Measurements from ENCODE around the gene ANO7. TPM values are rescaled to one million over a fixed set of nuclear protein-coding genes. Genes with fewer than 3 reads are reported as not detected.
A peak's percentile ranks its signal among the peaks of the same experiment; 100 is the strongest.

ANO7 gene
- total RNA-seq, 1 donor from 2014 or later = 0.16 TPM

- no peak for DNase-seq
Observed at GRCh38 chr2:241208058-241208457, 19.6 kb downstream of the ANO7 start.

DNA sequence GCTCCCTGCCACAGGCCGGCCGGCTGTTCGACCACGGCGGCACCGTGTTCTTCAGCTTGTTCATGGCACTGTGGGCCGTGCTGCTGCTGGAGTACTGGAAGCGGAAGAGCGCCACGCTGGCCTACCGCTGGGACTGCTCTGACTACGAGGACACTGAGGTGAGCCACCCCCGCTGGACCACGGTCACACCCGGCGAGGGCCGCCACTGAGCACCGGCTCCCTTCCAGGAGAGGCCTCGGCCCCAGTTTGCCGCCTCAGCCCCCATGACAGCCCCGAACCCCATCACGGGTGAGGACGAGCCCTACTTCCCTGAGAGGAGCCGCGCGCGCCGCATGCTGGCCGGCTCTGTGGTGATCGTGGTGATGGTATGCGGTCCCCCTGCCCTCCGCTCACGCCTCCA lies 20.8 kb downstream of the ANO7 start:
- no peak for DNase-seq

DNA sequence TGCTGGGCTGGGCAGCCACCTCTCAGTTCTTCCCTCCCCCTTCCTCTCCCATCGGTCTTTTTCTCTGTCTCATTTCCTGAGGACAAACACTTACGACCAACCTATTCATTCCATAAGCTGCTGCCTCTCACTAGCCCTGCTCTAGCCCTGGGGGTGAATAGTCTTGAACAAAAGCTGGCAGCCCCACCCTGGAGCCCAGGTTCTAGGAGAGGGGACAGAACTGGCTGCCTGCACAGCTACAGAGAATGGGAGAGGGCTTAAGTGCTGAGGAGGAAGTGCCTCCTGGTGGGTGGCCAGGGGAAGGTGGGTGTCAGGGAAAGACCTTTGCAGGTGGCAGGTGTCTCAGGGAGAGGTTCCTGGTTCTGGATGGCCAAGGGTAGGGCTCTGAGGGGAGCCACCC lies 22.8 kb downstream of the ANO7 start:
- no peak for DNase-seq

- DNase-seq = no peak
Observed at GRCh38 chr2:241213041-241213440, 24.6 kb downstream of the ANO7 start.

DNA sequence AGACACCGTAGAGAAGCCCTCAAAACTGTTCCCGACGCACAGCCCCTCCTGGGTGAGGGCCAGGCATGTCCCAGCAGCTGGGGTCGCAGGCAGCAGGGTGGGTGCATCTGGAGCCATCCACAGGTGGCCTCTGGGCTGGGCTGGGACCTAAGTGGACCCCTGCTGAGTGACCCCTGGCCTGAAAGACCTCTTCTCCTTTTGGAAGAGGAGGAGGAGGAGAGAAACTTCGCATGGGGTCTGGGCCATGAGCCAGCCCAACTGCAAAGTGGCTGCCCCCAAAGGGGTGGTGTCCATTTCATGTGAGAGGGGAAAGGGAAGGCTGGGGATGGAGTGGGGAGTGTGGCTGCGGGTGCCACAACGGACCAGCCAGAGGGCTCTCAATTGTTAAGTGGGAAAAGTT lies 25.1 kb downstream of the ANO7 start:
- DNase-seq = no peak

DNA sequence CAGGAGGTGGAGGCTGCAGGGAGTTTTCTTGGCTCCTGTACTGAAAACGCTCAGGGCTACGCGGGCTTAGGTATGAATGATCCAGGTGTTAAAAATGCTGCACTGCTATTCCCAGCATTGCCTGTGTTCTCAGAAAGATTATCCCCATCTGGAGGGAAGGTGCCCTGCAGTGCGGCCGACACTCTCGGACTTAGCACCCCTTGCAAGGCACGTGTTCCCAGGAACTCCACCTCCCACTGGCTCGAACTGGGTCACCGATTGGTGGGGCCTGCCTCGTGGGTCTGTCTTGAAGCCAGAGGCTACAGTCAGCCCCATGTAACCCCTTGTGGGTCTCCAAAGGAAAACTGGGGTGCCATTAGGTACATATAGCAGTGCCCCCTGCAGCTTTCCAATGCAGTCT lies 25.7 kb downstream of the ANO7 start:
- no peak for DNase-seq

DNA sequence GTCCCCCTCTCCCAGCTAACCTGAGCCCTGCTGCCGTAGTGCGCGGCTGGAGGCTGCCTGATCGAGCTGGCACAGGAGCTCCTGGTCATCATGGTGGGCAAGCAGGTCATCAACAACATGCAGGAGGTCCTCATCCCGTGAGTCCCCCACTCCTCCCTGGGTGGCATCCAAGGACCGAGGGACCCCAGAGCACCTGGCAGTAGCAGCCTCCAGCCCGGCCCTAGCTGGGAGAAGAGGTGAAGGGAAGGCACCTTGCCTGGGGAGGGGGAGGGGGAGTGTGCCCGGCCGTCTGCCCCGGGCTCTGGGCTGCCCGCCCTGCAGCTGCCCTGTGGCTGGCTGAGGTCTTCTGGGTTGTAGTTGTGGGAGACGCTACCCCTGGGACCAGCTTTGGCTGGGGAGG lies 26.3 kb downstream of the ANO7 start:
- no peak for DNase-seq

- DNase-seq = no peak
Observed at GRCh38 chr2:241215421-241215820, 26.9 kb downstream of the ANO7 start.

DNA sequence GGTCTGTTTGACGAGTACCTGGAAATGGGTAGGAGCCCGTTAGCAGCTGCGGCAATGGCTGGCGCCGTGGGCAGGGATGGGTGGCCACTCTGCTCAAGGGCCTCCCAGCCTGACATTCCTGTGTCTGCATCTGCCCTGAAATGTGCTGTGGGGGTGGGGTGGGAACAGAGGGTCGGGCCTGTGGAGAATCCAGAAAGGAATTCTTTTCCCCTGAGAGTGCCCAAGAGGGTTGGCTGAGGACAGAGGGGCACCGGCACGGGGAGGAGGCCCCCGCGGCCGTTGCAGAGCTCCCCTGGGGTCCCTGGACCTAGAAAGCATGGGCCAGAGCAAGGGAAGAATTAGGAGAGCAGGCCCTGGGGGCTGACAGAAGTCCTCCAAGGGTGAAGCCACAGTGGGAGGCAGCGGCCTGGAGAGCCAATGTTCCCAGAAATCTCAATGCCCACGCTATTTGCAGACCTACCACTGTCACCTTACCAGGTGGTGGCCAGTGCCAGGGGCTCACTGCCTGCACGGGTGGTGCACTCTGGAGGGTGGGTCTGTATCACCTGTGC lies 27.8 kb downstream of the ANO7 start:
- no peak for DNase-seq

GRCh38 chr2:241217320-241218031 lies 29.0 kb downstream of the ANO7 start:
- peak; percentile 48 for DNase-seq

DNA sequence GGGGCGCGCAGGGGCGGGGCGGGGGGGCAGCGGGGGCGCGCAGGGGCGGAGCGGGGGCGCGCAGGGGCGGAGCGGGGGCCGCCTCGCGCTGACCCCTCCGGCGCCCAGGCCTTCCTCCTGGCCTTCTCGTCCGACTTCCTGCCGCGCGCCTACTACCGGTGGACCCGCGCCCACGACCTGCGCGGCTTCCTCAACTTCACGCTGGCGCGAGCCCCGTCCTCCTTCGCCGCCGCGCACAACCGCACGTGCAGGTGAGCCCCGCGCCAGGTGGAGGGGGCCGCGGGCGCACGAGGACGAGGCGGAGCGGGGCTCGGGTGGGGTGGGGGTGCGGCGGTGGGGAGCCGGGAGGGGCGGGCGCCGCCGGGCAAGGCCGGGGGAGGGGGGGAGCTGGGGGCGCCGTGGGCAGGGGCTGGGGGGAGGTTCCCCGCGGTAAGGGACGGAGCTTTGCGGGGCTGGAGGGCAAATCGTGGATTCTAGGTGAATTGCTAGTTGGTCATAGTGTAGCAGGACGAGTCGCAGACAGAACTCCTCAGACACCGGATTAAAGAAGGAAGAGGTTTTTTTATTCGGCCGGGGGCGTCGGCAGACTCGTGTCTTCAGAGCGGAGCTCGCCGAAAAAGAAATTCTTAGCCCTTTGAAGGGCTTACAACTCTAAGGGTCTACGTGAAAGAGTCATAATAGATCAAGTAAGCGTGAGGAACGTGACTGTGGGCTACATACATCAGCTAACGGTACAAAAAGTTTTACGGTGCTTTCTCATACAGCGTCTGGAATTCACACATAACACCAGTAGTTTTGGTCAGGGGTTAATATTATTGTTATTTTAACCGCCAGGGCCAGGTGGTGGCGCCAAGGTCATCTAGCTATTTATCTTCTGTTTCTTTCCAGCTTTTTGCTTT lies 29.9 kb downstream of the ANO7 start:
- DNase-seq = no peak

DNA sequence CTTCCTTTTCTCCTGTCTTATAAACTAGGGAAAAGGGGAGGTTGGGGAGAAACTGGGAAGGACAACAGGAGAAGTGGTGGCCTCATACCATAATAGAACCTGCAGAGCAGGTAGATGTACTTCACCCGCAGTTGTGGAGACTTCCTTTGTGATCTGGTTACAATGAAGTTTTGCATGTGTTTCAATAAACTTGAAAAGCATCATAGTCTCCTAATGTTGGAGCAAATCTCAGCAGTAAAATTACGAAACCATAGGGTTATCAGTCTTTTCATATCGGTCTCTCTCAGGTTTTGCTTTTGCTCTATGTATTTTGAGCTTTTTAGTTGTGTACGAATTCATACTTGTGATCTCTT lies 30.5 kb downstream of the ANO7 start:
- DNase-seq = no peak

DNA sequence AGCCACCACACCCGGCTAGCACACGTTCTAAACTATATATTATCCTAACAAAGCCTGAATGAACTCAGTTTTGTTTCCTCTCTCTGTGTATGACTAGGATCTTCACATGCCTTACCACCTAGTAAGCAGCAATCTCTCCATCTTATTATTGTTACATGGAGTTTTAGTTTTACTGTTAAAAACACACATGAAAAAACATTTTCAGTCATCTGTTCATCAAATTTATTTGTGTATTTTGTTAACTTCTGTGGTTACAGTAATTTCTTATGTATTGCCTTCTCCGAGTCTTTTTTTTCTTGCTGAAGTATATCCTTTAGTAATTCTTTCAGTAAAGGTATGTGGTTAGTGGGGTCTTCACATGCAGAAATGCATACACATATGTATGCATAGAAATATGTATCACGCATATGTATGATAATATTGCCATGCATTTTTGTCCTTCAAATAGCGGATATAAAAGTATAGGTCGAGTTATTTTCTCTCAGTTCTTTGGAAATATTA lies 31.4 kb downstream of the ANO7 start:
- no peak for DNase-seq

DNA sequence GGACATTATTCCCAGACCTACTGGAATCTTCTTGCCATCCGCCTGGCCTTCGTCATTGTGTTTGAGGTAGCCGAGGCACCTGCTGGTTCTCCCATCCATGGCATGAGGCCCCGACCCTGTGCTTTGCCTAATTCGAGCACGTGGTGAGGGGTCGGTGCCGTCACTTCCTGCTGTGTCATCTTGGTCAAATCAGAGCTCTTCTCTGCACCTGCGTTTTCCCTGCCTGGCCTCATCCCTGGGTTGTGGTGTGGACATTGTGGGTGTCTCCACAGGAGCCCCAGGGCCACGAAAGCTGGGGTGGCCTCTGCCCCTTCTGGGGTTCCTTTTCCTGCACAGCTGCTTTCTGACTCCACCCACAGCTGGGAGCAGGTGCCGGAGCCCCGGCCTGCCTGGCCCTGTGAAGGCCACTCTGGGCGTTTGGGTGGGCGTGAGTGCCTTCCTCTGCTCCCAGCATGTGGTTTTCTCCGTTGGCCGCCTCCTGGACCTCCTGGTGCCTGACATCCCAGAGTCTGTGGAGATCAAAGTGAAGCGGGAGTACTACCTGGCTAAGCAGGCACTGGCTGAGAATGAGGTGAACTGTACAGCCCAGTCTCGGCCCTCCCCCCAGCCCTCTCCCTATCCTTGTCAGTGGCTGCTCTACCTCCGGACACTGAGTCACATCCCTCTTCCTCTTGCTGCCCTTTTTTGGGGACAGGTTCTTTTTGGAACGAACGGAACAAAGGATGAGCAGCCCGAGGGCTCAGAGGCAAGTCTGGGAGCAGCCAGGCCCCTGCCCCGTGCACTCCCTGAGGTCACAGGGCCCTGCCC lies 34.9 kb downstream of the ANO7 start:
- no peak for DNase-seq

DNA sequence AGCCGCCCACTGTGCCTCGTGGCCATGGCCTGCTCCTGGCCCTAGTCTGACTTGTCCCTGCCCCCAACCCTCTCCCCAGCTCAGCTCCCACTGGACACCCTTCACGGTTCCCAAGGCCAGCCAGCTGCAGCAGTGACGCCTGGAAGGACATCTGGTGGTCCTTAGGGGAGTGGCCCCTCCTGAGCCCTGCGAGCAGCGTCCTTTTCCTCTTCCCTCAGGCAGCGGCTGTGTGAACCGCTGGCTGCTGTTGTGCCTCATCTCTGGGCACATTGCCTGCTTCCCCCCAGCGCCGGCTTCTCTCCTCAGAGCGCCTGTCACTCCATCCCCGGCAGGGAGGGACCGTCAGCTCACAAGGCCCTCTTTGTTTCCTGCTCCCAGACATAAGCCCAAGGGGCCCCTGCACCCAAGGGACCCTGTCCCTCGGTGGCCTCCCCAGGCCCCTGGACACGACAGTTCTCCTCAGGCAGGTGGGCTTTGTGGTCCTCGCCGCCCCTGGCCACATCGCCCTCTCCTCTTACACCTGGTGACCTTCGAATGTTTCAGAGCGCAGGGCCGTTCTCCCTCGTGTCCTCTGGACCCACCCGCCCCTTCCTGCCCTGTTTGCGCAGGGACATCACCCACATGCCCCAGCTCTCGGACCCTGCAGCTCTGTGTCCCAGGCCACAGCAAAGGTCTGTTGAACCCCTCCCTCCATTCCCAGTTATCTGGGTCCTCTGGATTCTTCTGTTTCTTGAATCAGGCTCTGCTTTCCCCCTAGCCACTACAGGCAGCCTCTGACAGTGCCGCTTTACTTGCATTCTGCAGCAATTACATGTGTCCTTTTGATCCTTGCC lies 35.8 kb downstream of the ANO7 start:
- peak; percentile 78 for DNase-seq

- no peak for DNase-seq
Observed at GRCh38 chr2:241224851-241225438, 36.5 kb downstream of the ANO7 start.

DNA sequence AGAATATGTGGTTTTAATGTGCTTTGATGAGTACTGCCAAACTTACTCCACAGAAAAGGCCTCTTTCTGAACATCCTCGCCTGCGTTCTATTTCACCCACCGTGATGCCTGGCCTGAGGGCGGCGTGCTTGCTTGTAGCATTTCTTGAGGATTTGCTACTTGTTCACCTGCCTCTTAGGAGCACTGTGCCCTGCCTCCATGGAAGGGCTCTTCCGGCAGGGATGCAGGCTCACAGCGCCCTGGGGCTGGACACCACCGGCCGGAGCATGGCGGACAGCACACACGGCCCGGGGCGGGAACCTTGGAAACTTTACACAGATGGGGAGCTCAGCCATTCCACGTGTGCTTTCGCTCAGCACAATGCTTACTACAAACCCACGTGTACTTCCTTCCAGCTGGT lies 37.1 kb downstream of the ANO7 start:
- DNase-seq = no peak

DNA sequence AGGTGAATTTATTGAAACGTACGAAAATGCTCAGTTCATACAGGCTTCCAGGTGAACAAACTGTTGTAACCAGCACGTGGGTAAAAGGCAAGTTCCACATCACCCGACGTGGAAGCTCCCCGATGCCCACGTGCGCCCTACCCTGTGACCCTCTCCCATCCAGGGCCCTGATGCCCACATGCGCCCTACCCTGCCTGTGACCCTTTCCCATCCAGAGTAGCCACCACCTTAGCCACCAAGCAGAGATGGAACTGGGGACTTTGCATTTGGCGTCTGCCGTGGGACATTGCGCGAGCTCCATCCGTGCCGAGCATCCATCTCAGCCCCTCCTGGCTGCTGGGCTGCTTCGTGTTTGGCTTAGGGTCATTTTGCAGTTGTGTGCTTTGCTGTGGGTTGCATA lies 37.5 kb downstream of the ANO7 start:
- DNase-seq = no peak

GRCh38 chr2:241226723-241227572 lies 38.5 kb downstream of the ANO7 start:
- no peak for DNase-seq

- no peak for DNase-seq
Observed at GRCh38 chr2:241227594-241227993, 39.1 kb downstream of the ANO7 start.
